Gastroesophageal sphincter (tissue), 4 donors: ENCODE measurements around the gene PCBP3. TPM values are rescaled to one million over a fixed set of nuclear protein-coding genes. Genes with fewer than 3 reads are reported as not detected.
"Not testable (repeated sequence)": the region's sequence is repeated elsewhere in the genome, so short reads cannot be mapped to it uniquely, and the experiment has no call there.

Experiments used
- ATAC-seq: fragments of 150-250 bp; one replicate; pipeline ENCODE4 v1.9.1; 2016; ENCODE audit warnings: mild to moderate bottlenecking, moderate library complexity
- H3K27ac ChIP-seq, 4 donors: fragments of 200-600 bp; sonication (generic) in 3 of 4; 1 replicate in 3 of 4; 2 replicates in 1 of 4; pipeline ENCODE4 v1.5.1; 2016 to 2019
- H3K27me3 ChIP-seq: fragments of 200-600 bp; sonication (generic); one replicate; pipeline ENCODE4 v1.5.1; 2019
- H3K36me3 ChIP-seq, 2 donors: fragments of 200-600 bp; sonication (generic); one replicate each; pipeline ENCODE4 v1.5.1; 2019; ENCODE audit warnings: control low read depth in 1 of 2
- H3K4me1 ChIP-seq, 3 donors: fragments of 200-600 bp; sonication (generic); 1 replicate in 2 of 3; 2 replicates in 1 of 3; pipeline ENCODE4 v1.5.1; 2016 to 2019; ENCODE audit warnings: control low read depth in 2 of 3
- H3K4me3 ChIP-seq, 2 donors: fragments of 200-600 bp; sonication (generic); one replicate each; pipeline ENCODE4 v1.5.1; 2019; ENCODE audit warnings: mild to moderate bottlenecking in 1 of 2, moderate library complexity in 1 of 2
- H3K9me3 ChIP-seq, 3 donors: fragments of 200-600 bp; sonication (generic); one replicate each; pipeline ENCODE4 v1.5.1; 2017 to 2019; ENCODE audit warnings: control low read depth in 2 of 3
- CTCF ChIP-seq, 4 experiments: fragments of 200-600 bp in 2 of 4; fragments of 450-650 bp in 2 of 4; sonication (generic) in 1 of 4; IDR thresholded peaks; one replicate each; pipeline ENCODE4 v1.5.1; 2017 to 2019; ENCODE audit warnings: antibody characterized with exemption in 4 of 4, mild to moderate bottlenecking in 2 of 4, moderate library complexity in 2 of 4
- EP300 ChIP-seq: sonication (generic); formaldehyde crosslinking; IDR thresholded peaks from one replicate; pipeline ENCODE4 v1.6.1; 2017; ENCODE audit warnings: antibody characterized with exemption, mild to moderate bottlenecking
- POLR2A ChIP-seq, 2 donors: fragments of 450-650 bp; IDR thresholded peaks; one replicate each; pipeline ENCODE4 v1.6.1; 2017; ENCODE audit warnings: antibody characterized with exemption in 2 of 2, mild to moderate bottlenecking in 2 of 2, moderate library complexity in 1 of 2
- POLR2AphosphoS5 ChIP-seq: sonication (generic); formaldehyde crosslinking; IDR thresholded peaks from one replicate; pipeline ENCODE4 v1.6.1; 2017; ENCODE audit warnings: antibody characterized with exemption
- WGBS, 2 donors: methylation state at CpG; one replicate each; pipeline ENCODE4 v1.1.5; 2018; ENCODE audit warnings: low coverage in 1 of 2; 5-methylcytosine and 5-hydroxymethylcytosine counted together
- total RNA-seq, 4 donors: library from RNA; depleted of rRNA; stranded (reverse); fragments of >200 nt; gene quantifications; one replicate each; pipeline ENCODE4 v1.1.0, GENCODE V29; 2016

The PCBP3 gene
- total RNA-seq, 4 donors from 2014 or later, result 5.1 to 14.8 (median 10.4) TPM

DNA sequence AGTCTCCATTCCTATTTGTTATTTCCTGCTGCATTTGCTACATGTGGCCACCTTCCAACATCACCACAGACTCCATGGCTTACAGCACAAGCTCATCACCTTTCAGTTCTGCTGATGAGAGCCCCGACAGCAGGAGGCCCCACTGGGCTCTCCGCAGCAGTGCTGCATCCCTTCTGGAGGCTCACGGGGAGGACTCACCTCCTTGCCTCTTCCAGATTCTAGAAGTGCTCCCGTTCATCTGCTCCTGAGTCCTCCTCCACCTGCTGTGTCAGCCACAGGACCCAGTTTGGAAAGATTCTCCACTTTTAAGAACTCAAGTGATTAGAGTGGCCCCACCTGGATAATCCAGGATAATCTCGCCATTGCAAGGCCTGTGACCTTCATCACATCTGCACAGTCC, 167.6 kb downstream of the PCBP3 start:
- 67 to 70% methylated on average over 1 to 3 of the region's 5 CpGs for WGBS, 2 donors
- TF ChIP-seq POLR2A (IDR thresholded peaks at IDR 0.05) (no peak), CTCF (IDR thresholded peaks at IDR 0.05) (no peak), POLR2AphosphoS5 (no peak), EP300 (no peak)
- ATAC-seq, result no peak

GRCh38 chr21:45814210-45814940, 170.8 kb downstream of the PCBP3 start:
- H3K36me3 ChIP-seq, H3K27me3 ChIP-seq, H3K9me3 ChIP-seq, H3K4me3 ChIP-seq, H3K27ac ChIP-seq, ATAC-seq, H3K4me1 ChIP-seq: not testable (repeated sequence)

More for the DNA sequence above, 167.6 kb downstream of the PCBP3 start:
- H3K27ac ChIP-seq, result no peak overlapping the region
- H3K4me1 ChIP-seq, result no peaks in the 10 kb centered on the region
- no peaks in the 10 kb centered on the region for H3K36me3 ChIP-seq
- no peaks in the 10 kb centered on the region for H3K9me3 ChIP-seq
- no peaks in the 10 kb centered on the region for H3K27me3 ChIP-seq
- no peak overlapping the region for H3K4me3 ChIP-seq

GRCh38 chr21:45815781-45816180, 172.3 kb downstream of the PCBP3 start:
- ATAC-seq, result not testable (repeated sequence)

GRCh38 chr21:45816794-45817193, 173.3 kb downstream of the PCBP3 start:
- no peaks in the 10 kb centered on the region for H3K9me3 ChIP-seq
- no peak for ATAC-seq
- H3K27ac ChIP-seq, result no peak overlapping the region
- no peak overlapping the region for H3K4me3 ChIP-seq
- TF ChIP-seq EP300, result no peak
- no peak for TF ChIP-seq POLR2AphosphoS5
- TF ChIP-seq CTCF (IDR thresholded peaks at IDR 0.05), result no peak
- no peak for TF ChIP-seq POLR2A (IDR thresholded peaks at IDR 0.05)
- H3K4me1 ChIP-seq, result peaks cover 0 to 8% (median 0%) of the 10 kb centered on the region in 3 donors
- WGBS, 2 donors, result 83 to 90% methylated on average over 11 of the region's 14 CpGs
- H3K36me3 ChIP-seq, result no peaks in the 10 kb centered on the region
- H3K27me3 ChIP-seq, result peaks cover 12% of the 10 kb centered on the region

More at GRCh38 chr21:45815781-45816180, 172.3 kb downstream of the PCBP3 start:
- not testable (repeated sequence) for H3K27me3 ChIP-seq, H3K4me1 ChIP-seq, H3K4me3 ChIP-seq, H3K9me3 ChIP-seq, H3K36me3 ChIP-seq, H3K27ac ChIP-seq

DNA sequence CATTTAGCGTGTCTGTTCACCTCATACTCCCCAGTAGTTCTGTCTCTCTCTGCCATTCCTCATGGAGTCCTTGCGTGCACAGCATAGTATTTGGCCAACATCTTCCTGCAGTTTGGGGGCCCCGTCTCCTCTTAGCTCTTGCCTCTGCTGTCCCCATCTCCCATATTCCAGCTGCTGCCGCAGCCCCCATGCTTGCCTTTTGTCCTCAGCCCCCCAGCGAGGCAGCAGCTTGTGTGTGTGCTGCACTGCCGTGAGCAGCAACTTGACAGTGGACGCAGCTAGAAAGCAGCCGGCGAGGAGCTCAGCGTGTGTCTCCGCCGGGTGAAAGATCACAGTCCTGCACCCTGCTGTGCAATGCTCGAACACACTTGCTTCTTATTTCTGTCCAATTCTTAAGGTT, 173.8 kb downstream of the PCBP3 start:
- Histone ChIP-seq H3K4me1 (peaks cover 0 to 8% (median 0%) of the 10 kb centered on the region in 3 donors), H3K36me3 (no peaks in the 10 kb centered on the region), H3K27me3 (peaks cover 16% of the 10 kb centered on the region), H3K9me3 (no peaks in the 10 kb centered on the region), H3K27ac (no peak overlapping the region), H3K4me3 (no peak overlapping the region)
- TF ChIP-seq EP300 (no peak), POLR2AphosphoS5 (no peak)
- WGBS, 2 donors, result 65 to 68% methylated on average over 10 to 13 of the region's 13 CpGs
- ATAC-seq, result no peak

DNA sequence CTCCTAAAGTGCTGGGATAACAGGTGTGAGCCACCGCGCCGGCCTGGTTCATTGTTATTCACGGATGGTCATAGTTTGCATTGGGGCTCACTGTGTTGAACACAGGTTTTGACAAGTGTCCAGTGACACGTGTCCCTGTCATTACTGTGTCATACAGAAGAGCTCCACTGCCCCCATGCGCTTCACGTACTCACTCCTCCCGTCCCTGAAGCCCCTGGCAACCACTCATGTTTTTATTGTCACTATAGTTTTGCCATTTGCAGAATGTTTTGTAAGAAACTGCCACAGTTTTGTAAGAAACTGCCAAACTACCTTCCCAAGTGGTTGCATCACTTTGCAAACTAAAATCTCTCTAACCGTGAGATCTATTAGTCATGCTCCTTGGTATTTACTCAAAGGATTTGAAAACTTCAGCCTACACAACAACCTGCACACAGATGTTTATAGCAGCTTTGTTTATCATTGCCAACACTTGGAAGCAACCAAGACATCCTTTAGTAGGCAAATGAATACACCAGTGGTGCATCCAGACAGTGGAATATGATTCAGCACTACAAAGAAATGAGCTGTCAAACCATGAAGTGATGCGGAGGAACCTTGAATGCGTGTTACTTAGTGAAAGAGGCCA, 174.9 kb downstream of the PCBP3 start:
- H3K27ac ChIP-seq, result no peak overlapping the region
- H3K27me3 ChIP-seq, result peaks cover 21% of the 10 kb centered on the region
- H3K36me3 ChIP-seq, result no peaks in the 10 kb centered on the region
- TF ChIP-seq POLR2AphosphoS5 (no peak), CTCF (IDR thresholded peaks at IDR 0.05) (no peak), POLR2A (IDR thresholded peaks at IDR 0.05) (no peak), EP300 (no peak)
- no peaks in the 10 kb centered on the region for H3K9me3 ChIP-seq
- 65 to 74% methylated on average over 10 of the region's 11 CpGs for WGBS, 2 donors
- no peak overlapping the region for H3K4me3 ChIP-seq
- no peak for ATAC-seq
- H3K4me1 ChIP-seq, result peaks cover 0 to 8% (median 0%) of the 10 kb centered on the region in 3 donors
